GM19463 (cell line): ENCODE results near the gene POLR2C.

ENCODE experiments used
- ATAC-seq: cut with Tn5 transposase; IDR thresholded peaks from one replicate; pipeline ENCODE4 v1.9.1; 2021; ENCODE audit warnings: mild to moderate bottlenecking, moderate library complexity; ENCODE audit not compliant: unreplicated experiment

The POLR2C gene

GRCh38 chr16:57447186-57447962 is 15.1 kb upstream of the POLR2C start, which contains the start of the genes CIAPIN1 and COQ9:
CIAPIN1 (minus strand) TSS chr16:57447385; CDS start chr16:57440928, 6,457 bp downstream.
COQ9 (plus strand) TSS chr16:57447479; CDS start chr16:57447506, 27 bp downstream.
- peak; percentile 99 for ATAC-seq

GRCh38 chr16:57452021-57452420 is 10.5 kb upstream of the POLR2C start:
- ATAC-seq = no peak

- ATAC-seq = no peak
Observed at GRCh38 chr16:57462978-57463362, 491 bp downstream of the POLR2C start.

- ATAC-seq = no peak
Observed at GRCh38 chr16:57464523-57464922, 2.0 kb downstream of the POLR2C start.

GRCh38 chr16:57468346-57468745 is 5.9 kb downstream of the POLR2C start:
- no peak for ATAC-seq

GRCh38 chr16:57469046-57469445 is 6.6 kb downstream of the POLR2C start:
- ATAC-seq = no peak

GRCh38 chr16:57469917-57470470 is 7.5 kb downstream of the POLR2C start:
- ATAC-seq = no peak

- no peak for ATAC-seq
Observed at GRCh38 chr16:57470711-57471110, 8.2 kb downstream of the POLR2C start.

GRCh38 chr16:57471209-57471608 is 8.7 kb downstream of the POLR2C start:
- ATAC-seq = no peak

GRCh38 chr16:57471852-57472664 is 9.6 kb downstream of the POLR2C start:
- no peak for ATAC-seq

- ATAC-seq = no peak
Observed at GRCh38 chr16:57472665-57473060, 10.2 kb downstream of the POLR2C start.

- ATAC-seq = no peak
Observed at GRCh38 chr16:57473176-57473840, 10.8 kb downstream of the POLR2C start.

- no peak for ATAC-seq
Observed at GRCh38 chr16:57473906-57474305, 11.4 kb downstream of the POLR2C start.

- no peak for ATAC-seq
Observed at GRCh38 chr16:57474671-57475661, 12.5 kb downstream of the POLR2C start.

- peak; percentile 98 for ATAC-seq
Observed at GRCh38 chr16:57475711-57476339, 13.3 kb downstream of the POLR2C start.

- no peak for ATAC-seq
Observed at GRCh38 chr16:57476546-57477410, 14.3 kb downstream of the POLR2C start.

- no peak for ATAC-seq
Observed at GRCh38 chr16:57477531-57478202, 15.2 kb downstream of the POLR2C start.
